Mammary epithelial cell (primary cell): ENCODE results near the gene CCDC117.

ENCODE experiments used
- CTCF ChIP-seq, 2 donors: IDR thresholded peaks in 1 of 2; conservative IDR thresholded peaks in 1 of 2; 2 replicates each; pipeline ENCODE4 v1.5.1; 2011 to 2012; ENCODE audit warnings: inconsistent platforms in 2 of 2, low read length in 2 of 2, mild to moderate bottlenecking in 2 of 2, control low read depth in 1 of 2, low read depth in 1 of 2; ENCODE audit not compliant: insufficient read depth in 1 of 2; ENCODE audit errors: extremely low read depth in 1 of 2
- EZH2 ChIP-seq: IDR thresholded peaks from 2 replicates; pipeline ENCODE4 v1.6.1; 2012; ENCODE audit warnings: low read length, inconsistent platforms, borderline replicate concordance

DNA sequence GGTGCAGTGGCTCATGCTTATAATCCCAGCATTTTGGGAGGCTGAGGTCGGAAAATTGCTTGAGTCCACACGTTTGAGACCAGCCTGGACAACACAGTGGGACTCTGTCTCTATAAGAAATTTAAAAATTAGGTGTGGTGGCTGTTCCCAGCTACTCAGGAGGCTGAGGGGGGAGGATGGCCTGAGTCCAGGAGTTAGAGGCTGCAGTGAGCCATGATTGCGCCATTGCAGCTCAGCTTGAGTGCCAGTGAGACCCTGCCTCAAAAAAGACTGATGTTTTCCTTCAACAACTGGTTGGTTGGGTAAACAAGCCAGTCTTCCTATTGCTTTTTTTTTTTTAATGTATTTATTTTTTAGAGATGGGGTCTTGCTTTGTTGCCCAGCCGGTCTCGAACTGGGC, 18.6 kb downstream of the CCDC117 start:
- TF ChIP-seq CTCF (conservative IDR thresholded peaks at IDR 0.05 in 1 of 2, IDR thresholded peaks at IDR 0.05 in 1 of 2; ENCODE audit: extremely low read depth in 1 of 2, insufficient read depth in 1 of 2, low read depth in 1 of 2, low read length in 2 of 2), result no peak
- TF ChIP-seq EZH2, result no peak
